HepG2 (cell line): Measurements from ENCODE around the gene SOWAHA. TPM values are rescaled to one million over a fixed set of nuclear protein-coding genes. Genes with fewer than 3 reads are reported as not detected.

Source experiments
- HMGXB4 ChIP-seq, 2 experiments: sonication (generic) in 1 of 2; formaldehyde crosslinking in 1 of 2; IDR thresholded peaks; 2 replicates each; pipeline versions ENCODE4 v1.4.0 to v1.6.1; 2018 to 2020; ENCODE audit warnings: missing genetic modification reagents in 2 of 2, borderline replicate concordance in 1 of 2, low read depth in 1 of 2, mild to moderate bottlenecking in 1 of 2, missing biosample characterization in 1 of 2
- KDM4B ChIP-seq: sonication (generic); formaldehyde crosslinking; IDR thresholded peaks from 2 replicates; pipeline ENCODE4 v1.4.0; 2020; ENCODE audit warnings: missing genetic modification reagents
- KDM5B ChIP-seq: sonication (generic); formaldehyde crosslinking; IDR thresholded peaks from 2 replicates; pipeline ENCODE4 v1.4.0; 2020; ENCODE audit warnings: missing genetic modification reagents, mild to moderate bottlenecking, borderline replicate concordance
- MATR3 ChIP-seq: sonication (generic); formaldehyde crosslinking; IDR thresholded peaks from 2 replicates; pipeline ENCODE4 v1.4.0; 2020; ENCODE audit warnings: missing genetic modification reagents
- MTF1 ChIP-seq: sonication (generic); formaldehyde crosslinking; IDR thresholded peaks from 2 replicates; pipeline ENCODE4 v1.5.0; 2020; ENCODE audit warnings: missing genetic modification reagents
- NR2C2 ChIP-seq: sonication (generic); formaldehyde crosslinking; IDR thresholded peaks from 2 replicates; pipeline ENCODE4 v1.4.0; 2020; ENCODE audit warnings: missing genetic modification reagents, mild to moderate bottlenecking, moderate library complexity, borderline replicate concordance
- RERE ChIP-seq: IDR thresholded peaks from 2 replicates; pipeline ENCODE4 v1.6.1; 2016; ENCODE audit warnings: low read depth, missing genetic modification reagents, missing compliant biosample characterization
- SALL2 ChIP-seq: sonication (generic); formaldehyde crosslinking; IDR thresholded peaks from 2 replicates; pipeline ENCODE4 v1.8.1; 2023; ENCODE audit warnings: mild to moderate bottlenecking, missing genetic modification reagents, inconsistent platforms
- SRSF4 ChIP-seq: fragments of 200-400 bp; formaldehyde crosslinking; IDR thresholded peaks from one replicate; pipeline ENCODE4 v1.6.1; 2018; ENCODE audit warnings: mild to moderate bottlenecking, low read depth, low read length, moderate library complexity; ENCODE audit not compliant: poor library complexity, severe bottlenecking
- TGIF2 ChIP-seq: IDR thresholded peaks from 2 replicates; pipeline ENCODE4 v1.6.1; 2016; ENCODE audit warnings: control low read depth, missing compliant biosample characterization
- ZBTB21 ChIP-seq: sonication (generic); formaldehyde crosslinking; IDR thresholded peaks from 2 replicates; pipeline ENCODE4 v1.4.0; 2020; ENCODE audit warnings: missing genetic modification reagents
- ZBTB42 ChIP-seq: sonication (generic); formaldehyde crosslinking; IDR thresholded peaks from 2 replicates; pipeline ENCODE4 v1.5.0; 2020; ENCODE audit warnings: mild to moderate bottlenecking, missing genetic modification reagents
- ZFX ChIP-seq: sonication (generic); formaldehyde crosslinking; IDR thresholded peaks from 2 replicates; pipeline ENCODE4 v1.4.0; 2020; ENCODE audit warnings: mild to moderate bottlenecking, low read depth, missing genetic modification reagents, moderate library complexity
- ZNF282 ChIP-seq: fragments of 450-650 bp; IDR thresholded peaks from 2 replicates; pipeline ENCODE4 v1.6.1; 2018; ENCODE audit not compliant: partially characterized antibody
- ZNF501 ChIP-seq: sonication (generic); formaldehyde crosslinking; IDR thresholded peaks from 2 replicates; pipeline ENCODE4 v1.5.1; 2020; ENCODE audit warnings: mild to moderate bottlenecking, moderate library complexity, missing genetic modification reagents
- ZNF552 ChIP-seq: sonication (generic); formaldehyde crosslinking; IDR thresholded peaks from 2 replicates; pipeline ENCODE4 v1.9.0; 2022; ENCODE audit warnings: missing genetic modification reagents, mild to moderate bottlenecking, borderline replicate concordance
- ZNF589 ChIP-seq: sonication (generic); formaldehyde crosslinking; conservative IDR thresholded peaks from 2 replicates; pipeline ENCODE4 v1.8.0; 2022; ENCODE audit warnings: mild to moderate bottlenecking, moderate library complexity, missing genetic modification reagents
- ZNF691 ChIP-seq: sonication (generic); formaldehyde crosslinking; IDR thresholded peaks from 2 replicates; pipeline ENCODE4 v1.4.0; 2020; ENCODE audit warnings: missing genetic modification reagents, low read depth, mild to moderate bottlenecking, borderline replicate concordance
- ZNF724P ChIP-seq: sonication (generic); formaldehyde crosslinking; IDR thresholded peaks from 2 replicates; pipeline ENCODE4 v1.8.0; 2022; ENCODE audit warnings: missing genetic modification reagents, borderline replicate concordance
- ZNF768 ChIP-seq: sonication (generic); formaldehyde crosslinking; IDR thresholded peaks from 2 replicates; pipeline ENCODE4 v1.4.0; 2020; ENCODE audit warnings: missing genetic modification reagents
- ZNF780A ChIP-seq: sonication (generic); formaldehyde crosslinking; IDR thresholded peaks from 2 replicates; pipeline ENCODE4 v1.8.0; 2022; ENCODE audit warnings: mild to moderate bottlenecking, missing genetic modification reagents, moderate library complexity
- ZNF788 ChIP-seq: sonication (generic); formaldehyde crosslinking; IDR thresholded peaks from 2 replicates; pipeline ENCODE4 v1.5.0; 2020; ENCODE audit warnings: mild to moderate bottlenecking, missing genetic modification reagents, borderline replicate concordance
- polyA plus RNA-seq, 8 experiments: library from polyadenylated mRNA; depleted of rRNA in 3 of 8; stranded (reverse) in 7 of 8; unstranded in 1 of 8; fragments of >200 nt; fragmentation: Illumina TruSeq in 4 of 8; extraction: Trizol in 4 of 8; gene quantifications; 2 replicates each; pipeline versions ENCODE4 v1.2.1 to v1.2.3, GENCODE V29; 2011 to 2016; ENCODE audit warnings: low read depth in 4 of 8, missing spikeins in 1 of 8, mixed read lengths in 1 of 8; ENCODE audit not compliant: insufficient read depth in 1 of 8
- total RNA-seq, 5 experiments: library from RNA; depleted of rRNA; stranded (reverse); fragments of >200 nt; fragmentation: Illumina TruSeq; extraction: Trizol; gene quantifications; 2 replicates each; pipeline ENCODE4 v1.2.3, GENCODE V29; 2016; ENCODE audit warnings: low read depth in 1 of 5

Gene SOWAHA
- total and polyA plus RNA-seq, 2 of the 13 experiments (the other 11 are each of a cell fraction or from before 2014, with no cell fraction given): 0.95 to 1.9 TPM

DNA sequence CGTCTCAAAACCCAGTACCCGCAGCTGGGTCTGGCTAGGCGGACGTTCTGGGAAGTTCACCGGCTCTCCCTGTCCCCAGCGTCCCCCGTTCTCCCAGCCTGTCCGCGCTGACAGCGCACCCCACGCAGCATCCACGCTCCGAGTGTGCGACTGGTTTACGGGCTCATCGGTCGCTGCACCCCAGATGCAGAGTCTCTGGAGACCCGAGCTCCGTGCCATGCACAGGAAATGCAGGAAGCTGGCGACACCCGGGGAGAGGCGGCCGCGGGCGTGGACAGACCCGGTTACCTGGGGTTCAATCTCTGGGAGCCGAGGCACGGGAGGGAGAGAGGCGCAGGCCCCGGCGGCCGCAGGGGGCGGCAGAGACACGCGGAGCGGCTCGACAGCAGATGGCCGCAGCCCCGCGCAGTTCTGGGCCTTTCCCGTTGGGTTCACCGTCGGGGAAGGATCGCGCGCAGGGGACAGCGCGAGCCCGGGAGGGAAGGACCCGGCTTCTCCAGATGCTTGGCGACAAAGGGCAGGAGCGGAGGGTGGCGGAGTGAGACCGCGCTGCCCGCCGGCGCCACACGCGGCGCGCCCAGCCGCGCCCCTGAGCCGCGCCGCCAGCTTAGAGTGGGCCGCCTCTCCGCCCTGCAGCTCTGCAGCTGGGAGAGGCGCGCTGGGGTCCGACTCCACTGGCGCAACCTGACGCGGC, 16.8 kb downstream of the SOWAHA start (continued):
- peak; percentile 83; the same call in 1 of the 2 replicates for TF ChIP-seq ZFX (CRISPR knock-in tag)
- no peak for TF ChIP-seq ZNF691
- peak; percentile 9 for TF ChIP-seq KDM5B
- no peak for TF ChIP-seq SRSF4
- no peak for TF ChIP-seq ZBTB21 (CRISPR knock-in tag)
- TF ChIP-seq MTF1 (CRISPR knock-in tag): no peak
- peak; percentile 45; the same call in 1 of the 2 replicates for TF ChIP-seq ZNF768 (CRISPR knock-in tag)
- no peak for TF ChIP-seq RERE (CRISPR knock-in tag)
- TF ChIP-seq HMGXB4 (CRISPR knock-in tag; IDR thresholded peaks at IDR 0.05; ENCODE audit: borderline replicate concordance in 1 of 2, low read depth in 1 of 2): peak; percentile 94 to 98
- peak; percentile 27; the same call in 1 of the 2 replicates for TF ChIP-seq ZNF788 (CRISPR knock-in tag)
- 0 out of 2 replicates have a peak, but pooled peaks have one; percentile 49 for TF ChIP-seq ZNF780A (CRISPR knock-in tag)
- TF ChIP-seq SALL2 (CRISPR knock-in tag): no peak; the same call in none of the 2 replicates
- TF ChIP-seq NR2C2 (CRISPR knock-in tag): no peak; the same call in none of the 2 replicates
- TF ChIP-seq ZBTB42 (CRISPR knock-in tag): no peak
- TF ChIP-seq ZNF501: 0 out of 2 replicates have a peak, but pooled peaks have one; percentile 25
- TF ChIP-seq ZNF552 (CRISPR knock-in tag): no peak; the same call in 1 of the 2 replicates
- peak; percentile 33; the same call in 1 of the 2 replicates for TF ChIP-seq KDM4B (CRISPR knock-in tag)
- peak; percentile 45; the same call in 1 of the 2 replicates for TF ChIP-seq TGIF2 (CRISPR knock-in tag)
- TF ChIP-seq ZNF724P: peak; percentile 32; the same call in 1 of the 2 replicates
- TF ChIP-seq ZNF282: no peak
- TF ChIP-seq ZNF589: no peak; the same call in none of the 2 replicates
- no peak for TF ChIP-seq MATR3
